ENCODE results near the gene ACTN2. TPM values are rescaled to one million over a fixed set of nuclear protein-coding genes. Genes with fewer than 3 reads are reported as not detected.

Gene ACTN2
- total RNA-seq, 1 experiment from 2014 or later = not detected

DNA sequence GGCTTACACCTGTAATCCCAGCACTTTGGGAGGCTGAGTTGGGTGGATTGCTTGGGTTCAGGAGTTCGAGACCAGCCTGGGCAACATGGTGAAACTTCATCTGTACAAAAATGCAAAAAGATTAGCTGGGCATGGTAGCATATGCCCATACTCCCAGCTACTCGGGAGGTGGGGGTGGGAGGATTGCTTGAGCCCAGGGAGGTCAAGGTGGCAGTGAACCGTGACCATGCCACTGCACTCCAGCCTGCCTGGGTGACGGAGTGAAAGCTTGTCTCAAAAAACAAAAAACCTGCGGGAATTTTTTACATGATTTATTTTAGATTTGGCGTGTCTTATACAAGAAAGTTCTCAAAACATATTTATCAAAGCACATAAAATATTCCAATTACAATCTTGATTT is 81.0 kb downstream of the ACTN2 start:
- no peak for DNase-seq (ENCODE audit: low spot score)

DNA sequence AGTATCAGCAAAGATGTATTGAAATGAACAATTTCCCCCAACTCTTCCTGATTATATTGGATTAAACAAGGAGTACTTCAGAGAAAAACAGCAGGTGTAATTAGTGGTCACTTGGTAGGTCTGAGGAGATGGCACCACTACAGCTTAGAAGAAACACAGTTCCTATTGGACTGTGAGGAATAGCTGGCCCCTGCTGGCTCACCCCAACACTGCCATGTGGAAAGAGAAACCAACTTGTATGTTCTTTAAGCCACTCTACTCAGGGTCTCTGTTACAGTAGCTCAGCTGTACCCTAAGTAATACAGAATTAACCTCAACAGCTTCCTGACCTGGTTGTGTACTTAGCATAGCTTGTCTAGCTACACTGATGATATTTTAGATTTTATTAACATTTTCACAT is 82.3 kb downstream of the ACTN2 start:
- DNase-seq (ENCODE audit: low spot score) = no peak

DNA sequence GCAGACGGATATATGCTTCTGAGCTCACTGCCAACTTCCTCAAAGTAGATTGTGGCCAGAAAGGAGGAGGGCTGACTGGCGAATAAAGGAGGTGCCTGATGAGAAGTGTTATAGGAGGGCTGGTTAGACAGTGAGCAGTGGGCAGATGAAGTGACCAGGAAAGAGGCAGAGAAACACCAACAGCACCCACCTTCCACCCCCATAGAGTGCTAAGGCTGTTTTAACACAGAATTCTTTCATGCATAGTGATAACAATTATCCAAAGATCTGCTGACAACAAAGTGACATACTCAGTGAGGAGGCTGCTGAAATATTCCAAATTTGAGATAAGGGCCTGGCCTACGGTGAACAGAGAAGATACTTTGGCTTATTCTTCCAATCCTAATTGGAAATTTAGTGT is 87.6 kb downstream of the ACTN2 start:
- no peak for DNase-seq (ENCODE audit: low spot score)

DNA sequence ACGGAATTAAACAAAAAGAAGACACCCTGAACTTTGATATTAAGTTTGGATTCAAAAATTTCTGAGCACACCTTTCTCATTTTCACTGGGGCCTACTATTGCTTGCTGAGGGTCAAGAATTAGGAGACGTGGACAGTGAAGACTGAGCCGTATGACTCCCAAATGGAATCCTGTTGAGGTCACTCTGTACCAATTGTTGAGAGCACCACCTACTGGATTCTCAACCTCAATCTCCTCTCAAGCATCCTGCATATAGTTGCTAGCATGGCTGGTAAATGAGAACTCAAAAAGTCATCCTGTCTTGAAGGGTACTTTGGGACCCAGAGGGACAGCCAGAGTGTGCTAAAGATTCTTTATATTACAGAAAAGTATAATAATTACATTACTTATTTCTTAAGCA is 88.6 kb downstream of the ACTN2 start:
- peak; percentile 34 for DNase-seq (ENCODE audit: low spot score)

DNA sequence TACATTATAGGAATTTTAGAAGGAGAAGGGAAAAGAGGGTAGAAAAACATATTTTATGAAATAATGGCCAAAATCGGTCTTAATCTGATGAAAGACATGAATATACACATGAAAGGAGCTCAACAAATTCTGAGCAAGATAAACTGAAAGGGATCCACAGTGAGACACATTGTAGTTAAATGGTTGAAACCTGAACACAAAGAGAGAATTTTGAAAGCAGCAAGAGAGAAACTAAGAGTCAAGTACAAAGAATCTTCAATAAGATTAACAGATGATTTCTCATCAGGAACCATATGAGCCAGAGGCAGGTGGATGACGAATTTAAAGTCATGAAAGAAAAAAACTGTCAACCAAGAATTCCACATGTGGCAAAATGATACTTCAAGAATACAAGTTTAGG is 93.0 kb downstream of the ACTN2 start:
- DNase-seq (ENCODE audit: low spot score) = no peak

DNA sequence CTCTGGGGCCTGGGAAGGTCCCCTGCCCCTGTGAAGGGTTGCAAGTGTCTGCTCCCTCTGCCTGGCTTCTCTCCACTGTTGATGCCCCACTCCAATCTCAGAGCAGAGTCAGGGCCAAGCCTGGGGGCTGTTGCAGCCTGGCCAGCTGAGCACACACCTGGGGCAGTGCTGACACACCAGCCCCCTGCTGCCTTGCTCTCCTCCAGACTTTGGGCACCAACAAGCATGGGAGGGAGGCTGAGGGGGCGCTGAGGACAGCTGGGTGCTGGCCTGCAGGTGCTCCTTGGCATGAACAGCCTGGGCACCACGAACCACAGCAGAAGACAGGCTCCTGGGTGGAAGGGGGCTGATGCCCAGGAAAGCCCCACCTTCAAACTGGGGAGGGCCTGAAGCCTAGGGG is 99.2 kb downstream of the ACTN2 start:
- DNase-seq (ENCODE audit: low spot score) = no peak

DNA sequence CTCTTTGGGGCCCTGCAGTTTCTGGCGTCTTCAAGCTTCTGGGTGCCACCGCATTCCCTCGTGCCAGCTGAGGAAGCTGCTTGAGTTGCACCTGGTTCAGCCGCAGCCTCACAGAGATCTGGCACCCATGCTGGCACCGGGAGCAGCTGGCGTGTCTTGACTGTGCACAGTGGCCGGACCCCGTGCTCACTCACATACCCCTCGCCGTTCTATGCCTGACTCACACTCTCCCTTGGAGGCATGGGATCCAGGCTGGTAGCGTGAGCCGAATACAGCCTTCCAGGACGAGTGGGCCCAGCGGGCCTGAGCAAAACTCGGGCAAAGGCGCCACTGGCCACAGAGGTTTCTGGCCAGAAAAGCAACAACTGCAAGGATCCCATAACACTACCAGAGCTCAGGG is 100.2 kb downstream of the ACTN2 start:
- no peak for DNase-seq (ENCODE audit: low spot score)

DNA sequence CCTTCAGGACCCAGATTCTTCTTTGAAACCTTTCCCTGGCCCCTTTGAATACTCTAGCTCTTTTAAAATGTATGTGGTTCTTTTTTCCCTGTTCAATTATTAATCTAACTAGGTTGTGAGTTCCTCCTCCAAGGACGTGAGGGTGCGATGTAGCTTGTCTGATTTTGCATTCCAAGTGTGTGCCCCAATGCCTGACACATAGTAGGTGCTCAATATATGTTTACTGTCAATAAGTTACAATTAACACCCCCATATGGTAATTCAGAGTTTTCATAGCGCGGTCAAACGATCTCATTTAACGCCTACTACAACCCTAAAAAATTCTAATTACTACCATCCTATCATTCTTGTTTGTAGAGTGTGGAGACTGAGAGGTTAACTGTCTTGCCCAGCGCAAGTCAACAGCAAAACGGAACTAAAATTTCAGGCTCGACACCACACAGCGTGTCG is 108.3 kb downstream of the ACTN2 start:
- DNase-seq (ENCODE audit: low spot score) = no peak

DNA sequence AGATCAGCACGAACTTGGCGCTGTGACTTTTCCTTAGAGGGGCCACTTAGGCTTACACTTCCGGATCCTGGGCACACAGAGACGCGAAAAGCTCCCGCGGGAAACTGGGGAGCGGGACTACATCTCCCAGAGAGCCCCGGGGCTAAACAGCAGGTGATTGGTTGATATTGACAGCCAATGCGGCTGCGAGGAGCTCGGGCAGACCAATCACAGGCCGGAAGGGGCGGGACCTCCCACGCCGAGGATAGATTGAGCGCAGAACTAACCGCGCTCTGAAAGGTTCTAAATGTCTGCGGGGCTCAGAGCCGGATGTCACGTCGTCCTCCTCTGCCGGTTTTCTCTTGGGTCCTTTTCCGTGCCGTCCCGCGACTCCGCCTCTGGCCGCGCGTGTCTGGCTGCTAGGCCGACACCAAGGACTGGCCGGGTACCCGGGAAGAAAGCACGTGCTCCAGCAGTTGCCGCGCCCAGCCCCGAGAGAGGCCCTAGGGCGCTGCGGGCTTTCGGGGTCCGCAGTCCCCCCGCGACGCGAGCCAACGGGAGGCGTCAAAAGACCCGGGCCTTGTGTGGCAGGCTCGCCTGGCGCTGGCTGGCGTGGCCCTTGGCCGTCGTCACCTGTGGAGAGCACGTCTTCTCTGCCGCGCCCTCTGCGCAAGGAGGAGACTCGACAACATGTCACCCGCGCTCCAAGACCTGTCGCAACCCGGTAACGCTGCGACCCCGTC is 108.9 kb downstream of the ACTN2 start, which contains the start of gene MTR:
Gene MTR, plus strand, starts transcription at position 258 of the 722 bp plus-strand sequence. Its CDS starts 412 bp downstream, at position 670.
- peak; percentile 98 for DNase-seq (ENCODE audit: low spot score)

DNA sequence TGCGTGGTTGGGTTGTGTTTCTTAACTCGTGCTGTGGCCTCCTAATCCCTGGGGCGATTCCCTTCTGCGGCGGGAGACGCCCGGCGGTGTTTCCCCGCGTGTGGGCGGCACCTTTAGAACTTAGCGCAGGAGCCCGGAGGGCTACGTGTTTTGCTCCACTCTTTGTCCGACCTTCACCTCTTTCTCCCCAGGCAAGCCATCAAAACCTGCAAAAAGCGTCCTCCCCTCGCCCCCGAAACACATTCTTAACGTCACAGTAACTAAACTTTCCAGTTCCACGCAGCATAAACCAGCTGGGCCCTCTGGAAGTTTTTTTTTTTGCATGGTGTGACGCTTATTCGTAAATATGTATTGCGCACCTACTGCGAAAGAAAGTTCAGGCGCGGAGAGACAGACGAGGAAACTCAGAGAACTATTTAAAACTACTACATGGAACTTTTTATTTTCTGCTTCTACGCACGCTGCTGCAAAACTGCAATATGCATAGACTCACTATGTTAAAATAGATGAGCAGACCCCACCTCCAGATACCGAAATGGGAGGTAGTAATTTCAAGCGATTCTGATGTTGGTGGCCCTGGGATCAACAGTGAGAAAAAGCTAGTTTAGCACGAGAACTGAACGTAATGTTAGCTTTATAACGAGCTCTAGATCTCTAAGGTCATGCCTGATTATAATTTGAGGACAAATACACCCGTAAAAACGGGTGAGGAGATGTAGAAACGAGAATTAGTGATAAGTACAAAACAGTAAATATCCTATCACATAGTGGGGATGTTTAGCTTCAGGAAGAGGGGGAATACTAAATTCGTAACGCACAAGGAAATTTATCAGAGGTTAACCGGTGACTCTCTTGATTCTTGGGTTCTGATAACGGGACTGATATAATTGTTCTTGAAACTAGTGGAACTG is 109.7 kb downstream of the ACTN2 start:
- DNase-seq (ENCODE audit: low spot score) = peak; percentile 46

DNA sequence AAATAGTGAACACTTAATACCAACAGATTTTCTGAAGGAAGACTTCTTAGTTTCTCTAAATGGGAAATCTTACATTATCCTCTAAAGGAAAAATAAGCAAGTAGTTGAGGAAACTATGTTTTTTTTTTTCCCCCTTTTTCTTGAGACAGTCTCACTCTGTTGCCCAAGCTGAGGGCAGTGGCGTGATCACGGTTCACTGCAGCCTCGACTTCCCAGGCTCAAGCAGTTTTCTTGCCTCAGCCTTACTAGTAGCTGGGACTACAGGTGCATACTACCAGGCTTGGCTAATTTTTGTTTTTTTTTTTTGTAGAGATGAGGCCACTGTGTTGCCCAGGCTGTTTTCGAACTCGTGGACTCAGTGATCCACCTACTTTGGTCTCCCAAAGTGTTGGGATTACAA is 112.7 kb downstream of the ACTN2 start:
- no peak for DNase-seq (ENCODE audit: low spot score)

DNA sequence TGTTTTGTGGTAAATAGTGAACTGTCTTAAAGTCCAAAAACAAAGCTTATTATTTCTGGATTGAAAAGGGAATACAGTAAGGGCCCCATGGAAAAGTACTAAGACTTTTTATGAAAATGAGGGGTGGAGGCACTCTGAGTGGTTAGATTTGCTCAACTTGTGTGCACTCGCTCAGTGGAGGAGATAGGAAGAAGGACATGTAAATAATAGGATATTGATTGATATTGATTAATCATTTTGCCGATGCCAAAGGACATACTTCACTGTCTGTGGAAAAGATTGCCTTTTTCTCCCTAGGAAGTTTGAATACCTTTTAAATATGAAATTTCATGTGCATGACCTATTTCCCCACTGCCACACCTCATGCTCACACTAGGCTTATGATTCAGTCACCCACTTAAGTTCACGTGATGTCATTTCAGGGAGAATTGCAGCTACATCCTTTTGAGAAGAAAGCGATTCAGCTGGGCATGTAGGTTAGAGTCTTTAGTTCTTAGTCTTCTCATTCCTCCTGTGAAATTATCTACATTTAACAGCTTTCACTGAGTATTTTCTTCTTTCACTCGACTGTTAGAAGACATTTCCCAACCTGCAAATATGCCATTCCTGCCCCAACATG is 113.8 kb downstream of the ACTN2 start:
- no peak for DNase-seq (ENCODE audit: low spot score)

DNA sequence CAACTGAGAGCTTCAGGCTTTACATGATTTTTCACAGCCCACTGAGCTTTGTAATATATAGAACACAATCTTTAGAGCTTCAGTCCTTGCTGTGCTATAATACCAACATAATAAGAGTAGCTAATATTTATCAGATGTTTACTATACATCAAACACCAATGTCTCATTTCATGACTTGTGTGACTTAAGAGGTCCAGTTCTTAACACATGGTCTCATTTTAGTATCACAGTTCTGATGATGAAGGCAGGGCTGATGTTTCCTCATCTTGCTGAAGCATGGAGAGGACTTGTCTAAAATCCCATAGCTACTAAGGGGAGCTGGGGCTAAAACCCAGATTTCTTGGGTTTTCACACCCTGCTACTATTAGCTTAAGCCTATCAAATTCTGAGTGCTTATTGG is 114.3 kb downstream of the ACTN2 start:
- no peak for DNase-seq (ENCODE audit: low spot score)

DNA sequence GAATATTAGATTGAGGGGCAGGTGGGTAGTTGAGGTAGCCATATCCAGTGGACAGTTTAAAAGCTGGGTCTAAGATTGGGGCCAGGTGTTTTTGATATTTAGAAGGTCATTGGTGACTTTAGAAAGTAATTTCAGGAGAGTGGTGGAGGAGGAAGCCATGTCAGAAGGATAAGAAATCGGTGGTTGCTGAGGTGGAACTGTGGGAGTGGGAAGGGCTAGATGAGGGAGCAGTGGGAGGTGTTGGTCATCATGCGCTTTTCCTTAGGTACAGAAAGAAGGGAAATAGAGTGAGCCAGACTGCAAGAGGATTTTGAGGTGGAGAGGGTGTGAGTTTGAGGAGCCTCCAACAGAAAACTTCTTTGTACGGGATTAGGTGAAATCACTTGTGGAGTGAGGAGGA is 116.0 kb downstream of the ACTN2 start:
- no peak for DNase-seq (ENCODE audit: low spot score)

DNA sequence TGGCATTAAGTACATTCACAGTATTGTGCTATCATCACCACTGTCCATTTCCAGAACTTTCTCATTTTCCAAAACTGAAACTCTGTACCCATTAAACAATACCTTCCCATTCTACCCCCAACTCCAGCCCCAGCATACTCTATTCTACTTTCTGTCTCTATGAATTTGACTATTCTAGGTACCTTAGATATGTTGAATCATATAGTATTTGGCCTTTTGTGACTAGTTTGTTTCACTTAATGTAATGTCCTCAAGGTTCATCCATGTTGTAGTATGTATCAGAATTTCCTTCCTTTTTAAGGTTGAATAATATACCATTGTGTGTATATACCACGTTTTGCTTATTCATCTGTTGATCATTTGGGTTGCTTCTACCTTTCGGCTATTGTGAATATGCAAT is 120.3 kb downstream of the ACTN2 start:
- DNase-seq (ENCODE audit: low spot score) = no peak

DNA sequence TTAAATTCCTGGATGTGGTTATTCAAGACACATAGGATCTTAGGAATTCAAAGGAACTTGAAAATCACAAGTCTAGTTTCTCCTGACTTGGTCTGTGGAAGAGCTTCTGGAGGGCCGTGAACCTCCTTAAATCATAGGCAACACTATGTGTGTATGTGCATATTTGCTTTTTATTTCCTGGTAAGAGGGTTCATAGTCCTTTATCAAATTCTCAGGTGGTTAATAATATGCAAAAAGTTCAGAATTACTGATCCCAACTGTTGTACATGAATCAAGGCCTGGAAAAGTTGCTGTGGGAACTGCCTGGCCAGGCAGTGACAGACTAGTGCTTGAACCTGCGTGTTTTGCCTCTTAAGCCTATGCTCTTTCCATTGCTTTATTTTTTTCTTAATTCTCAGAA is 121.7 kb downstream of the ACTN2 start:
- DNase-seq (ENCODE audit: low spot score) = peak; percentile 14

DNA sequence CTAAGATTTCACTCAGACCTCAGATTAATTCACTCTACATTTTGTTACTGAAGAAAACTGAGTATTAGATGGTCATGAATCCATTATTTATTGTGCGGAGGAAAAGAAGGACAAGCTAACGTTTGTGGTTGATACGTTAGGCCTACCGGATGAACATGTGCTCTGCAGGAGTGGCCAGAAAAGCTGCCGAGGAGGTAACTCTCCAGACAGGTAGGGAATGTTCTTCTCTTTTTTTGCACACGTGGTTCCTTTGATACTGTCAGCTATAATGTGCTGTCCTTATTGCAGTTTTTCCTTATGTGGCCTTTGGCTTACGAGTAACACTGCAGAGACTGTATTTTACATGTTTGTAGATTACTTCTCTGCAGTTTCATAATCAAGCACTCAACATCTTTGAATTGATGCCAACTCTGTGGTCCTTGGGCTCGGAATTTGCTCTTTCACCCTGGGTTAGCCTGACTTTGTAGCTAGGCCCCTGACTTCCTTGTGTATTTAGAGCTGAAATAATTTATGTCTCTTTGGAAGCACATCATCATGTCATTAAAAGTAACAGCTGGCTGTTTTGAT is 122.3 kb downstream of the ACTN2 start:
- DNase-seq (ENCODE audit: low spot score) = peak; percentile 75

DNA sequence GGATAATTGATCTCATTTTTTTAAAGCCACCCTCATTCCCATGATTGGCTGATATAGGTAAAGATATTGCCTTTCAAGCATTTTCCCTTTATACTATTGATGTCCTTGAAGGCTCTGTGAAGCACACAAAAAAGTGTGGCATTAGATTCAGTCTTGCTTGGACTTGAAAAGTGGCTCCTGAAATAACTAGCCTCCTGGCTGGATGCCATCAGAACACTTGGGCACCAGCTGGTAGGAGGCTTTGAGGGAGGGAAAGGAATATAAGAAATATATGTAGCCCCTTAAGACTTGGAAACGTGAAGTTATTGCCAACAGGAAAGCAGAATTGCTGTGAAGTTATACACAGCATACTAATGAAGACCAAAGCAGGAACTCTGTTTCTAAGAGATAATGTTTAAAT is 122.8 kb downstream of the ACTN2 start:
- no peak for DNase-seq (ENCODE audit: low spot score)

DNA sequence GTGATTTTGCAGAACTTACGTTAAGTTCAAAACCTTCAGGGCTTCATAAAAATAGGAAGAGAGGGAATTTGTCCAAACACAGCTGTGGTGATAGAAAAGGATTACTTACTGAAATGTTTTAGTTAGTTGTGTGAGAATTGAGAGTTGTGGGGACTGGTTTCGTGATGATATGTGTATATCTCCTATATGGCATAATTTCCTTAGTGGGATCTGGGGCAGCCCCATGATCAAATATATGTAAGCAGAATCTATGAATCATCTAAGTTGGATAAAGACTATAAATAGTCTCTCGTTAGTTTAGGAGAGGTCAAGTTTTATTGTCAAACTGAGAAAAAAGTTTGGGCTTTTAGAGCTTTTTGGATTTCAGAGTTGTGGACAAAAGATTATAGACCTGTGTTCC is 123.7 kb downstream of the ACTN2 start:
- DNase-seq (ENCODE audit: low spot score) = no peak

DNA sequence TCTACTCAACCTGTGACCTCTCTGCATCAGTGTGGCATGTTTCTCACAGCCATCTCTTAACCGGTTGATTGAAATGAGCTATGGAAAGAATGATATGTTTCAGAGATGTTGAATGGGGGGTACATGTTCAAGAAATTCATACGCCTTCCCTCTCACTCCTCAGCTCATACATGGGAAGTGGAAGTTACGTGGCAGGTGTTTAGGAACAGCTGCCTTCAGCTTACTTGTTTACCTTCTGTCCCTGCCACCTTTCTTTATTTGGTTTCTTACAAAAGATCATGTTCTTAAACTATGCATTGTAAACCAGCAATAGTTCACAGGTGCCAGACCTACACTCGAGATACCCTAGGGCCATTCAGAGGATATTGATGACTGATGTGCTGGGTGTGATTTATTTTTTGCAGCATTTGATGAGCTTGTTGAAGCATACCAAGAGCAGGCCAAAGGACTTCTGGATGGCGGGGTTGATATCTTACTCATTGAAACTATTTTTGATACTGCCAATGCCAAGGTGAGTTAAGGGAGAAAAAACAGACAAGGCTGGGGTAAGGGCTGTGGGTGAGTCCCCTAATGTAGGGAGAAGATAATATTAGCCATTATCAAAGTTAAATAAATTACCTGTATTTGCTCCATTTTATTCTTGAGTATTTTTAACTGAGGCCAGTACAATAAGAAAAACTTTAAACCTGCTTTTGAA is 126.2 kb downstream of the ACTN2 start:
- no peak for DNase-seq (ENCODE audit: low spot score)

Data from HT-29 (cell line).